Midbrain (tissue), 1 donor: ENCODE data around the gene PRG3.
"Not testable (repeated sequence)": the region's sequence is repeated elsewhere in the genome, so short reads cannot be mapped to it uniquely, and the experiment has no call there.

Experiments
- DNase-seq: peaks from one replicate; lab custom pipeline; 2025; lab: John Stamatoyannopoulos, UW

Gene PRG3

GRCh38 chr11:57408771-57409170 lies 27.8 kb upstream of the PRG3 start:
- DNase-seq: no peak

GRCh38 chr11:57407941-57408475 lies 27.1 kb upstream of the PRG3 start:
- DNase-seq: no peak

DNA sequence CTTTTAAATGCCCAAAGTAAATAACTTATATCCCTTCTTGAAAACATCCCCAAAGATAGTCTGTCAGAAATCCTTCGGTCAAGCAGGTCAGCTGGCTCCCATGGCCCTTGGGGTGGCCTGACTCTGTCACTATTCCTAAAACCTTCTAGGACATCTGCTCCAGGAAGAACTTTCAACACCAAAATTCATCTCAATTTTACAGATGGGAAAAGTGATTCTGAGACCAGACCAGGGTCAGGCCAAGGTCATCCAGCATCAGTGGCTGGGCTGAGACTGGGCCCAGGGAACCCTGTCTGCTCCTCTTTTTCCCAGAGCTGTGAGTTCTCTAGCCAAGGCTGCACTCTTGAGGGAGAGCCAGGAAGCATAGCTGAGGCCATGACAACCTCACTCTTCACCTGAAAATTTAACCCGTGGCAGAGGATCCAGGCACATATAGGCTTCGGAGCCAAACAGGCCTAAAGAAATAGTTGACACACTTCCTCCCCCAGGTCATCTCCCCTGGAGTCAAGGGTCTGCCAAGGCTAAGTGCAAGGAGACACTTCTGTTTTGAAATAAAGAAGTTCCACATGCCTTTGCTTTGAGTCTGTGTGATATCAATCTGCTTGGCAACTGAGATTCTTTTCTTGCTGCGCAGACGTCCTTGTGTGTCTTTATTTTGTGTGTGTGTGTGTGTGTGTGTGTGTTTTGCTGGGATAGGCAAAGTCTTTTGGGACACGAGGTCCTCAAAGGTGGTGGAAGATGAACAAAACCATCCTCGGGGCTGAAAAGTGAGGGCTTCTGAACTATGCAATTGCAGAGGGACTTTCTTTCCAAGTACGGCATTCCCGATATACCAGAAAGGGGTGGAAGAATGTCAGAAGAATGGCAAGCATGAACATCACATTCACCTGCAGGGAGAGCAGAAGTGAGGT lies 26.3 kb upstream of the PRG3 start:
- DNase-seq: no peak

DNA sequence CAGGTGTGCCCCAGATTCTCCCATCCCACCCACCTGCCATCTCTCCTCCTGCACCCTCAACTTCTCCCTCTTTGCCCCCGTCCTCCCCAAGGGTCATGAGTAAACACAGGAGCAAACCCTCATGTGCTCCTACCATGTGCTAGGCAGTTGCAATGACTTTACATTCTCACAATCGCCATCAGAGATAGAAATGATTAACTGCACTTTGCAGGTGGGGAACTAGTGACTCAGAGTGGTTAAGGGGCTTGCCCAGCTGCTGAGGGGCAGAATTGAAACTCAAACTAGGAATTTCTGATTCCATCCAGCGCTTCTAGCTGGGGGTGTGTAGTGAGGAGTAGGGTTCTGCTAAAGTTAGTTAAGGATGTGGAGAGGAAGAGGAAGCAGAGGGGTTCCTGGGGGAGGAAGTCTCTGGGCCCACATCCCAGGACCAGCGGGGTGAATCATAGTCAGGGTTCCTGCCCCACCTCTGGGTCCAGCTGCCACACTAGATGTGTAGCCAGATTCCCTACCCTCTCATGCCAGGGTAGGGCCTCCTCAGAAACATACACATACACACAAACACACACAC lies 25.5 kb upstream of the PRG3 start:
- DNase-seq: no peak

DNA sequence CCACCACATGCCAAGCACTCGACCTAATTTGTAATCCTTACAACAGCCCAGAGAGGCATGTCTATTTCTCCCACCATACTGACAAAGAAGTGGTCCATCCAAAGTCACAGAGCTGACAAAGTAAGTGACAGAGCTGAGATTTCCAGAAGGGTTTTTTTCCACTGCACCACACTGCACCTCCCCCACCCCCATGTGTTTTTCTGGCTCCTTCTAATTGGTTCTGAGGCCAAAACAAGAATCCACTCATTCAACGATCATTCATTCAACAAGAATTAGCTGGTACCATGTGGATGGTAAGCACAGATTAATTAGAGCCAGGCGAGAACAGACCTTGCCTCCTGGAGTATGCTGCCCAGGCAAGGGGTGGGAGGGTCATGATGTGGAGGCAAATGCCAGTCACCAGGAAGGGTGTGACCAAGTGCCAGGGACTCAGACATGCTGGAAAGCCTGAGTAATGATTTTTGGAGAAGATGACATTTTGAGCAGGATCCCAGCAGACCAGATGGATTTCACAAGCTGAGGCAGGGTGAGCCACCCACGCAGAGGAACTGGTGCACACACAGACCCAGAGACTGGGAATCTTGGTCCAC lies 24.4 kb upstream of the PRG3 start:
- no peak for DNase-seq

DNA sequence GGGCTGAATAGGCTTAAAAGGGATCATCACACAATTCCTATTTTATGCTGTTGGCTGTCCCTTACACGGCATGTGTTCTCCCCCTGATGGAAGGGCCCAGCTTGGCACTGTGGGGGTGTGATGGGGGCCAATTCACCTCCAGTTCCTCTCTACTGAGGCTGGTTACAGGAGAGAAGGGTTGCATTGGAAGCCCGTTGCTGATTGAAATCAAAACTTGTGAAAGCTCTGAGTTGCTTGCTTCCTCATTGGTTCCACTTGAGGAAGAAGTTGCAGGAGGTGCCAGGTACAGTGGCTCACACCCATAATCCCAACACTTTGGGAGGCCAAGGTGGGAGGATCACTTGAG lies 22.8 kb upstream of the PRG3 start:
- DNase-seq: no peak

DNA sequence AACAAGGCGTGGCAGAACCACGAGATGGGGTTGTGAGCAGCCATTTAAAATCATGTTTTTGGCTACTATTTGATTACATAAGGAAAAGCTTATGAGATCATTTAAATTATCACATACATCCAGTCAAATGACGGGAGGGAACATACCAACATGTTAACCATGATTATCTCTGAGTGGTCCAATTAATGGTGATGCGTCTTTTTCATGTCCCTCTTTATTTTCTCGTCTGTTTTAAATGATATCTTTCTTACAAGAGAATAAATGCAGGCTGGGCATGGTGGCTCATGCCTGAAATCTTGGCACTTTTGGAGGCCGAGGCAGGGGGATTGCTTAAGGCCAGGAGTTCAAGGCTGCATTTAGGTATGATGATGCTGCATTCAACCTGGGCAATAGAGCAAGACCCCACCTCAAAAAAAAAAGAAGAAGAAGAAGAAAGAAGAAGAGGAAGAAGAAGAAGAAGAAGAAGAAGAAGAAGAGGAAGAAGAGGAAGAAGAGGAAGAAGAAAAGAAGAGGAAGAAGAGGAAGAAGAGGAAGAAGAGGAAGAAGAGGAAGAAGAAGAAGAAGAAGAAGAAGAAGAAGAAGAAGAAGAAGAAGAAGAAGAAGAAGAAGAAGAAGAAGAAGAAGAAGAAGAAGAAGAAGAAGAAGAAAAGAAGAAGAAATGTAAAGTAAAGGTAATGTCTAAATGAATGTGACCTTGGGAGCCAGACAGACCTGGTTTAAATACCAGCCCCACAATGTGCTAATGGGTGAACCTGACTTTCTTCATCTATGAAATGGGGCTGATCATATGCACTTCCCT lies 22.3 kb upstream of the PRG3 start:
- not testable (repeated sequence) for DNase-seq

GRCh38 chr11:57402188-57403002 lies 21.4 kb upstream of the PRG3 start:
- no peak for DNase-seq

DNA sequence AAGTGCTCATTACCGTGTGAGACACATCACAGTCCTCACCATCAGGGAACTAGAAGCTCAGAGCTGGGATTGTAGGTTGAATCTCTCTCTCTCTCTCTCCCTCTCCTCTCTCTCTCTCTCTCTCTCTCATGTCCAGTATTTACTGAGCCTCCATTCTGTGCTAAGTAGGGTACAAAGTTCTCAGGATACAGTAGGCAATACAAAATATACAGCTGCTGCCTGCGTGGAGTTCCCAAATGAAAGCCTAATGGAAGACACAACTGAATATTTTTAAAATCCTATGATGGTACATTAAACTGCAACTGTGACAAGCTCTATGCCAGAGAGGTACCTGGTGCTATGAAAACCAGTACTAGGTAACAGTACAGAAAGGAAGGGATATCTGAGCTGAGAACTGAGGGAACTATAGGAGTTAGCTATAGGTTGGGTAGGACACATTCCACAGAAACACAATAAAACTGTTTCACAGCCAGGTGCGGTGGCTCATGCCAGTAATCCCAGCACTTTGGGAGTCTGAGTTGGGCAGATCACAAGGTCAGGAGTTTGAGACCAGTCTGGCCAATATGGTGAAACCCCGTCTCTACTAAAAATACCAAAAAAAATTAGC lies 19.1 kb upstream of the PRG3 start:
- no peak for DNase-seq

GRCh38 chr11:57399221-57399620 lies 18.3 kb upstream of the PRG3 start:
- no peak for DNase-seq

DNA sequence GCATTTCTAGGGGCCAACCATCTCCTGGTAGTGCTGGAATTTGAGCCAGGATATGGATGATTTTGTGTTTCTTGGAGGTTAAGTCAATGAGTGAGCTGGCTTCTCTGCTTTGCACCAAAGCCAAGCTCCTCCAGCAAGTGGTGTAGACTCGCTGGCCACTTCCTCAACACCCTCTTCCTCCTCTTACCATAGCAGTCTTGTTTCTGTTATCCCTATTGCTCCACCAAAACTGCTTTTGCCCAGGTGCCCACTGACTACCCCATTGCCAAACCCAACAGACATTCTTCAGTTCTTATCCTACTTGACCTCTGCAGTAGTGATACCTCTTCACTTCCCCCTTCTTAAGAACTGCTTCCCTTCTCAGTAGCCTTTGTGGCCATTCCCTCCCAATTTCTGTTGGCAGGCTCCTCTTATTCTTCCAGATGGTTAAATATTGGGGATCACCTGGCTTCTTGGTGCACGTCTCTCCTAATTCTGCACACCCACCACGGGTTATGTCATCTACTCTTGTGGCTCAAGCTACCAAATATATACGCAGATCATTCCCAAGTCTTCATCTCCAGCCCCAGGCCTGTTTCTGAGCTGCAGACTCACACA lies 16.5 kb upstream of the PRG3 start:
- no peak for DNase-seq

DNA sequence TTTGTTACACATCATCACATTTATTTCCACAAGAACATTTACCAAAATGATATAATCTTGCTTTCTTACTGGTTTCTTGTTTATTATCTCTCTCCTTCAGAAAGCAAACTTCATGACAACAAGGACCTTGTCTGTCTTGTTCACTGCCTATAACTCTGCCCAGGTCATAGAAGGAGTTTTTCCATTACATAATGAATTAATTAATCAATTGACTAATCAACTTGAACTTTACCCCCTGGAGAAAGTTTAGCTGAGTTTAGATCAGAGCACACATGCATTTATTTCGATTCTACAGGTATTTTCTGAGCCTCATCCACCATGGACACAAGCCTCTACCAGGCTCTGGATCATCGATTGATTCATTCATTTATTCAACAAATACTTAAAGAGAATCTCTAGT lies 15.8 kb upstream of the PRG3 start:
- no peak for DNase-seq

DNA sequence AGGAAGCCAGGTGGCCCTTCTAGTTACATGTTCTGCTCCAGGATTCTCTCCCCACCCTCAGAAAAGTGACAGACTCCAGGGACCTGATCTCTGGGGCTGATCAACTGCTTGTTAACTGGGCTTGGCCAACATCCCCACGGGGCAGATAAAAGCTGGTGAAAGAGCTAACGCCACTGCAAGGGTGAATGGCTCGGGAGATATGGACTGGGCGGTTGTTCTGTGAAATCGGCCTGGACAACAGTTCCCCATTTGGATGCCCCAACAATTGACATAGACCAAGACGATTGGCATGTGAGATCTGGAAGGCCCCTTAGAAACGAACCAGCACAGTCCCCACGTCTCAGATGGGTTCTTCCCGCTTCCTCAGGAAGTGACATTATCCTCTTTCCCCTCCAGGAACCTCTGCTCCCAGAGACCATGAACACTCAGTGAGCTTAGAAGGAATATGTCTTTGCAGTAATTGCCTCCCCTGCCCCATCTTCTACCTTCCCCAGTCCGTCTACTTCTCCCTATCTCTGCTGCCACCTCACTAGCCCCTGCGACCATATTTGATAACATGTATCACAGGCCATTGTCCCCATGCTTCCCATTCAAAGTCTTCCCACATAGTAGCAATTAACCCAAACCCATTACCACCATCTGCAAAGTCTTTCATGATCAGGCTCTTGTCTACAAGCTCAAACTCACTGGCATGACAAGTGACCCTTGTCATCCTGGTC lies 15.1 kb upstream of the PRG3 start:
- DNase-seq: no peak

DNA sequence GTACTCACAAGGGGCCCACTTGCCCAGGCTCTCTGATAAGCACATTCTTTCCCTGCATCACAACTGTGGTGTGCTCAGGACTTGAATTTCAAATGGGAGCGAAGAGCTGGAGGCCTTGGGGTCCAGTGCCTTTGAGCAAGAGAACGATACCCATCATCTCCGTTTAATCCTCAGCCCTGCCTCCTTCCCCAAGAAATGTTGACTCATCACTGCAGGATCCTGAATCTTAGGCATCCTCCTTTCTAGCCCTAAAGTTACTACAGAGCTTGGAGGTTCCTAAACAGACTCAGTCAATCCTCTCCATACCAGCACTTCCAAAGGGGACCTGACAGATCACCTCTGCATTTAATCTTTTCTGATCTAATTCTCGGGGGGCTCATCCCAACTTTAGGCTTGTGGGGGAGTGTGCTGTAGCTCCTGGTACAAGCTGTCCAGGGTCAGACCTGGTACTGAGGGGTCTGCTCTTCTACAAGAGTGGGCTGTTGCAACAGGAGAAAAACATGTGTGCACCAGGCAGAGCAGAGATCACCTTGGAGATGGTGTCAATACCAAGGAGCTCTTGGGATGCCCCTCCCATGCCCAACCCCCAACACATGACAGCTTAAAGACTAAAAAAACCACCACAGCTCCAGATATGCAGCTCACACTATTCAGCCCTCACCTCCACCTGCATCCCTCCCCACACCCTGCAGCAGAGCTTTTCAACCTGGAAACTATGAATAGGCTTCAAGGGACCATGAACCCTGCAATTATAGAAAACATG lies 13.4 kb upstream of the PRG3 start:
- DNase-seq: no peak

DNA sequence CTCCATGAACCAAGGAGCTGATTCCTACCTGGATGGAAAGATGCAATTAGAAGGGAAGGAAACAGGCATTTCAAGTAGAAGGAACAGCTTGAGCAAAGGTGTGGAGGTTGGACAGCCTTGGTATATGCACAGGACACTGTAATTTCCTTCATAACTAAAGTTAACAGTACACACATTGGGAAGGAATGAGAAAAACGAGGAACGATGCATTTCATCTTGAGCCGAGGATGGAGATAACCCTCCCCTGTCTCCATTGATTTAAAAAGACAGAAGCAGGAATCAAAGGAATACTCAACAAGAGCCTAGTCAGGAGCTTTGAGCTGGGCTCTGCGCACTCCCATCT lies 11.8 kb upstream of the PRG3 start:
- no peak for DNase-seq

DNA sequence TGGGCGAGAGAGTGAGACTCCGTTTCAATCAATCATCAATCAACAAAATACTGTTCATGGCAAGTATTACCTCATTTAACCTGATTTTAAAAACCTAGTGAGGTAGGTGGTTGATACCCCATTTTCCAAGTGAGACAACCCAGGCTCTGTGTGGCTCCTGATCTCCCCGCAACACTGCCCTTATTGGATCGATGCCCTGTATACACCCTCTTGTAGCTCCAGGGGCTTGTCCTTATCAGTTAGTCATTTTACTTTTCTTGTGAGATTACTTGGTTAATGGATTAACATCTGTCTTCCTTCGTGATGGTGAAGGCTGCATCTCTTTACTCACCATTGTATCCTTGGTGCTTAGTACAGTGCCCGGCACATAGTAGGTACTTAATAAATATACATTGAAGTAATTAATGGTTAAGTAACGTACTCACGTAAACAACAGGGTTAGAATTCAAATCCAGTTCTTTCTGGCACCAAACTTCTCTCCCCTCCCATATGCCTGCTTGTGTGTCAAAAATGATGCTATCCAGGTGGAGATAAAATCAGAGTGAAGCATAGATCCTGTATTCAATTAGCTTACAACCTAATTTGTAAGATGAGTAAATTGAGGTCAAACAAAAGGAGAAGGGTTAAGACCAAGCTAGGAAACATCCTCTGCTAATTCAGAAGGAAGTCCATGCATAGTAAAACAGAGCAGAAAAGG lies 11.3 kb upstream of the PRG3 start:
- DNase-seq: no peak

GRCh38 chr11:57391539-57391938 lies 10.6 kb upstream of the PRG3 start:
- DNase-seq: no peak

DNA sequence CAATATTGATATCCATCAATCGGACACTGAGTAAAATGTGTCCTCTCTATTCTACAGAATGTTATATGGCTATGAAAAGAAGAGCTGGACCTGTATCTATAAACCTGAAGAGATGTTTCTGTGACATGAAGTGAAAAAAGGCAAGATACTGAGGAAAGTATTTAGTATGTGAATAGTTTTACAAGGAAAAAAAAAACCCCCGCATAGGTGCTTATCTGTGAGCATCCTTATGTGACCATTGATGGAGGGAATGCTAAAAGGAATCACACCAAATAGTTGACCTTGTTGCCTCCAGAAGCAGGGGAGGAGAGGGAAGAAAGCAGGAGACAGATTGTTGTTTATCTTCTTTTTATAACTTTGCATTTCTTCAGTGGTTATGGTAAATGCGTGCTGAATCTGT lies 10.2 kb upstream of the PRG3 start:
- DNase-seq: no peak

- no peak for DNase-seq
Observed at GRCh38 chr11:57390535-57390934, 9.6 kb upstream of the PRG3 start, which contains the start of gene PRG2. TSS of gene PRG2 (minus strand) at chr11:57390650. CDS start at chr11:57389944, 706 bp downstream.
